ENCODE measurements around the gene SEH1L. TPM values are rescaled to one million over a fixed set of nuclear protein-coding genes. Genes with fewer than 3 reads are reported as not detected.
"Not testable (repeated sequence)": the region's sequence is repeated elsewhere in the genome, so short reads cannot be mapped to it uniquely, and the experiment has no call there.

Gene SEH1L
- total RNA-seq, 1 donor from 2014 or later, result 53.1 TPM

DNA sequence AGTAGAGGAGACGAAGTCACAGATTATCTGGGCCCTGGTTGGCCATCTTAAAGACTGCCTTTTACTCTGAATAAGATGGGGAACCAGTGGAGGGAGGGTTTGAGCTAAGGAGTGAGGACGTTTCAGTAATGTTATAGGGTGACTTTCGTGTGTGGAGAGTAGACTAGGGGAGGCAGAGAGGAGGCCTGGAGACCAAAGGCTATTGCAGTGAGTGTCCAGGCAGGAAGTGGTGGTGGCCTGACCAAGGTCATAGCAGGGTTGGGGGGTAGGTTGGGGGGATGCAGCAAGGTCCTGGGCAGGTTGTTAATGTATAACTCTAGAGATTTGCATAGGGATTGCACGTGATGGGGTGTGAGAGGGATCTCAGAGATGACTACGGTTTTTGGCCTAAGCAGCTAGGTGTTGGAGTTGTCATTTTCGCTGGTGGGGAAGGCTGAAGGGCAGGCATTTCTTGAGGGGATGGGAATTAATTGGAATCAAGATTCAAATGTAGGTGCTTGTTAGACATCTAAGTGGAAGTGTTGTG lies 48.2 kb downstream of the SEH1L start:
- no peak for DNase-seq (ENCODE audit: low spot score)

DNA sequence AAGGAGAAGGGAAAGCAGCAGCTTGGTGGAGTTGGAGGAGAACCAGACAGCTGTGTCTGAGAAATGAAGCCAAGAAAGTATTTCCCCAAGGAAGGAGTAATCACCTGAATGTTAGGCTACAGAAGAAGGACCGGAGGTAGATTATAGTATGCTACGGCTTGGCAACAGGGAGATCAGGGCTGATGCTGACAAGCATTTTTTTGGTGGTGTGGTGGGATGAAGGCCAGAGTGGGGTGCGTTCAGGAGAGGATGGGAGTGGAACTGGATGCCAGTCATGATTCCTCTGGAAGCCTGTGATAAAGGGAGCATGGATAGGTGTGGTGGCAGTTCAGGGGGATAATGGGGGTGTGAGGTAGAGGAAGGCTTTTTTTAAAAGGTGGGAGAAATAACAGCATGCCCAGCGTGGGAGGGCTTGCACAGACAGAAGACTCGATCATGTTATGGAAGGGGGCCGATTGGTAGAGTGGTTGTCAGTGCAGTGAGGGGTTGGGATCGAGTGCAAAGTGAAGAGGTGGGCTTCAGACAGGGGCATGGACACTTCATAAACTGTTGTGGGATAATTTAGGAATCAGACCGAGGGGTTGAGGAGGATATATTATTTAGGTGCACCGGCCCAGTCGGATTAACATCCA lies 49.0 kb downstream of the SEH1L start:
- DNase-seq (ENCODE audit: low spot score), result no peak

DNA sequence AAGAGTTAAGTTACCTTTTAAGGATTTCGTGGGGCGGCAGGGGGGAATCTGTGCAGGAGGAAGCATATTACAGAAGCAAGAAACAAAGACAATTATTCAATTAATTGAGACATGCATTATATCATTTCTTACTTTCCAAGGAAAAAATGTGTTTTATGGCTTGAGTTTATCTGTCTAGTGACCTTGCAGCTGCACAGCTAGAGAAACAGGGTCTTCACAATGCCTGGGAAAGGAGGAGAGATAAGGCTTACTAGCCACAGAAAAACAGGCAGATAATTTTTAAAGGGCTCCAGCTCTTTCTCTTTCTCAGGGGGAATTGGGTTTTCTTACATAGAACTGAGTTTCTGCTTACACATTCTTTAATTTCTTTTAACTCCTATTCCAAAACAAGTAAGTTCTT lies 49.5 kb downstream of the SEH1L start:
- not testable (repeated sequence) for DNase-seq (ENCODE audit: low spot score)

DNA sequence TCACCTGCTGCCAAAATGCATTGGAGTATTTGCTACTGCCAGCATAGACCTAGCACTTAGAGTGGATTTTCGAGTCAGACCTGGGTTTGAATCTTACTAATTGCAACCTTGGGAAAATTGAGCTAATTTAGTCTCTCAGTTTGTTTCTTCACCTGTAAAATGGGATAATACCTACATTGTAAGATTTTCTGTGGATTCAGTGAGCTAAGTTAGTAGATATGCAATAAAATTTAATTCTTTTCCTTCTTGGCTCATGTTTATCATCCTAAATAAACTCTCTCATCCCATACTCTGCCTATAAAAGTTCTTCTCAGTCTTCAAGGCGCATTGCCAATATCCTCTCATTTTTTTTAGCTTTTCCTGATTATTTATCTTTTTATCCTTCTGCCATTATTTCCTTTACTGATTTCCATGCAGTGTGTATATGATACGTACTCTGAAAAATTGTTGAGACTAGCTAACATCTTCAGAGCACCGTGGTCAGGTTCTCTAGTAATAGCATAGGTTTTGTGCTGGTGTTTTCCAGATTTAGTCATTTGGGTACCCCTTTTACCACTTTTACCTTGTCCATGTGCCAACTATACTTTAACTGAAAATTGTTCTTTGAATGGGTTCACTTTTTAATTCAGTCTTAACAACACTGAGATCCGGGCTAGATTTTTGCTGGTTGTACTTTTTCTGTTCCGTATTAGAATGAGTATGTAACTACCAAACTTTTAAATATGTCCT lies 50.7 kb downstream of the SEH1L start:
- DNase-seq (ENCODE audit: low spot score), result no peak

DNA sequence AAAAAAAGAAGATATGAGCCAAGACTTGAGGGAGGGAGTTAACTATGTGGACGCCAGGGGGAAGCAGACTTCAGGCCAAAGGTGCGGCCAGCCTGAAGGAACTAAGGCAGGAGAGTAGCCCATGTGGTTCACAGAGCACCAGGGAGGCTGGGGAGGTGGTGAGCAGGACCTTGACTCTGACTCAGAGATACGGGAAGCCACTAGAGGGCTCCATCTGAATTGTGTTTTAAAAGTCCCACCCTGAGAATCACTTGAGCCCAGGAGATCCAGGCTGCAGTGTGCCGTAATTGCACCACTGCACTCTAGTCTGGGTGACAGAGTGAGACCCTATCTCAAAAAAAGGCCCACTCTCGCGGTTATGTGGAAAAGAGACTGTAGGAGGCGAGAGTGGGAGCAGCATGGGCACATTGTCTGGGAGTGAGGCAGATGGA lies 55.7 kb downstream of the SEH1L start:
- no peak for DNase-seq (ENCODE audit: low spot score)

DNA sequence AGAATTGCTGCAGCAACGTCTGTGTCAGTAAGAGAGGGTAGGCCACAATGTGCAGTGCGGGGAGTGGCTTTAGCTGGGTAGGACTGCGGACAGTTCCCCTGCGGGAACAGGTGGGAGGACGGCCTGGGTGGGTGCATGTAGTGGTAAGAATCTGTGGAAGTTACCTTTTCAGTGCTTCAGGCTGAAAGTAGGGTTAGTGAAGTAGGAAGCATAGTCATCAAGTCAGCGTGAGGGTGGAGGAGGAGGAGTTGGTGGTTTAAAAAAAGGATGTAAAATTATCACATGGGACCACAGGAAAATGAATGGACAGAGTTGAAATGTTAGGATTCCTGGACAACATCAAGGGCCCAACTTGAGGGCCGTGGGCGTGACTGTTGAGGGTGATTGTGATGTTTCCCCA lies 56.6 kb downstream of the SEH1L start:
- DNase-seq (ENCODE audit: low spot score), result no peak

DNA sequence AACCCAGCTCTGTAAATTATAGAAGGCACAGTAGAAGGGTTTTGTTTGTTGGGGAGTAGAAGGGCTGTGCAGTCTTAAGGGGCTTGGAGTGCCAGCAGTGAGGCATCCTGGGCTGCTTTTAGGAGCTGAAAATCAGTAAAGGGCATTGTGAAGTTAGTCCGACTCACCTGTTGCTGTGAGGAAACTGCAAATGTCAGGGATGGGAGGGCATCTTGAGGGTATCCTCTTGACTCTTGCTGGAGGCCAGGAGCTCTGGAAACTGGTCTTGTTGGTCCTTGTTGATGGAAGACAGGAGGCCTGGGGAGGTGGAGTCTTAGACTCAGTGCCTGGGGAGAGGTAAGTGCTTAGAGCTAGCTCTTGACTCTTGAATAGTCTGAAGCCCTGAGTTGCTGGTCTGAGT lies 57.5 kb downstream of the SEH1L start:
- no peak for DNase-seq (ENCODE audit: low spot score)

DNA sequence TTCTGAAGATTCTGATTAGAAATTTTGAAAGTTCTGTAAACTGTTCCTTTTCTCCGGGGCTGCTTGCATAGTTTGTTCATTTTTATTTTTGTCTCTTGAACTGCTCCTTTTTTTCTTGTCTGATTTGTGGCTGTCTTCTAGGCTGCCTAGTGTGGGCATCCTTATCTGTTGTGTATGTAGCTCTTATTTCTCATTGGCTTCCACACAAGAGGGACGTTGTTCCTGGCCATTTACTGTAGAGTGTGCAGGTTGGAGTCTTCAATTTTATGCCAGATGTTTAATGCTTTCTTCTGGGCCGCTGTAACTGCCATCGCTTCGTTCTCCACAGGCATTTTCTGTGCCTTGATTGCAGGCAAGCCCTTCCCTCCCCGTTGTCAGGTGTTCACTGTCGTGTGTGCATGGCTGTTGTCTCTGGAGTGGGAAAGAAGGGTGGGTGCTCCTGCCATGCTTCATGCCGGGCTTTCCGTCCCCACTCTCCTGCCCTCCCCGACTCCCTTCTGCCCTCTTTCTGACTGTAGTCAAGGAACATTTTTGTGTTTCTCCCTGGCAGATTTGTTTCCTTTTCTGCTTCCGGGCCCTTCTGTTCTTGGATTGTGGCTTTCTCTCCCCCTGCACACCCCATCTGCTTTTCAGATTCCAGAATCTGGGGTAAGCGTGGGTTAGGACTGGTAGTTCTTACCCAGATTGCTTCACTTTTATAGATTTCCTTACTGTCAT lies 58.9 kb downstream of the SEH1L start:
- no peak for DNase-seq (ENCODE audit: low spot score)

DNA sequence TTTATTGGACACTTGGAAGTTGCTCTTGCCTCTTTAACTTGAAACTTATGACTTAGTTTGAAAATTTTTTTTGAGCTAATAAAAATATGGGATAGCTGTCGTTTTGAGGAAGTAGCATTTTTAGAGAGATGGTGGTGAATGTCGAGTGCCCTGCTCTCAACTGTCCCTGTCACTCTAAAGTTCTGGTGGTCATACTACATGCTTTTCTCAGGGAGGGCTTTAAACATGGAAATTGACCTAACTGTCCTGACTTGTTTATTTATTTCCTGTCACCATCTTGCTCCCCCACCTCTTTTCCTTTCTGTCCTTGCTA lies 59.4 kb downstream of the SEH1L start:
- no peak for DNase-seq (ENCODE audit: low spot score)

DNA sequence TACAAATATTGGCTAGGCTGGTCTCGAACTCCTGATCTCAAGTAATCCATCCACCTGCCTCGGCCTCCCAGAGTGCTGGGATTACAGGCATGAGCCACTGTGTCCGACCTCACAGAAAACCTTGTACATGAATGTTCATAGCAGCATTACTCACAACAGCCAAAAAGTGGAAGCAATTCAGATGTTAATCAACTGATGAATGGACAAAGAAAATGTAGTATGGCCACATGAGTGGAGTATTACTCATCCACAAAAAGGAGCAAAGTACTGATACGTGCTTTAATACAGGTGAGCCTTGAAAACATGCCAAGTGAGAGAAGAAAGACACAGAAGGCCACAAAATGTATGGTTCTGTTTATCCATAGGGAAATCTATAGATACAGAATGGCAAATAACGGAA lies 63.9 kb downstream of the SEH1L start:
- no peak for DNase-seq (ENCODE audit: low spot score)

DNA sequence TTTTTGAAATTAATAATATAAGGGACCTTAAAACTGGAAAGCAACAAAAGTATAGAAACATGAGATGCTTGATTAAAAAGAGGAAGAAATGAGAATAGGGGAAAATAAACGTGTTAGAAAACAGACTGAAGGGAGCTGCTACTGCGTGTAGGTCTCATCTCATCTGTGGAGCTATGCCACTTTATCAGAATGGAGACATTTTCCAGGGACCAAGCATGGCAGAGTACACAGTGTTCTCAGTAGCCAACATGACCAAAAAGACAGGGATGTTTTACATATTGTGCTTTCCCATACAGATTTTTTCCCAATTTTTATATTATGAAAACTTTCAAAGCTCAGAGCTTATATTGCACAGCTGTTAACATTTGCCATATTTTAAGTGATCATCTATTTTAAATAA lies 66.4 kb downstream of the SEH1L start:
- no peak for DNase-seq (ENCODE audit: low spot score)

DNA sequence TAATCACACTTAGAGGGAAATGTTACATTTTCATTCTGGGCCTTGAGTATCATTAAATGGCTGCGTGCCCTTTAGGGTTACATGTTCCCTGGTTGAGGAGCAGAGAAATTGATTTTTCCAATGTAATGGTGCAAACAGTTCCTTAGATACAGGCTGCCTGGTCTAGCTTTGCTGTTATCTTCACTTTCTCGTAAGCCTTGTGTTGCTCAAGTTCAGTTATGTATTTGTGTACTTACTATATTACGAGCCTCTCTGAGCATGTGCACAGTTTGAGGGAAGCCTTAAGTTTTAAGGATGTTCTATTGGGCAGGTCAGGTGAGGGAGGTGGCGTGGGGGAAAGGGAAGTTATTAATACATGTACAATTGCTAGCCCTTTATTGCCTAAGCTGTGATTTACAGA lies 67.0 kb downstream of the SEH1L start:
- no peak for DNase-seq (ENCODE audit: low spot score)

DNA sequence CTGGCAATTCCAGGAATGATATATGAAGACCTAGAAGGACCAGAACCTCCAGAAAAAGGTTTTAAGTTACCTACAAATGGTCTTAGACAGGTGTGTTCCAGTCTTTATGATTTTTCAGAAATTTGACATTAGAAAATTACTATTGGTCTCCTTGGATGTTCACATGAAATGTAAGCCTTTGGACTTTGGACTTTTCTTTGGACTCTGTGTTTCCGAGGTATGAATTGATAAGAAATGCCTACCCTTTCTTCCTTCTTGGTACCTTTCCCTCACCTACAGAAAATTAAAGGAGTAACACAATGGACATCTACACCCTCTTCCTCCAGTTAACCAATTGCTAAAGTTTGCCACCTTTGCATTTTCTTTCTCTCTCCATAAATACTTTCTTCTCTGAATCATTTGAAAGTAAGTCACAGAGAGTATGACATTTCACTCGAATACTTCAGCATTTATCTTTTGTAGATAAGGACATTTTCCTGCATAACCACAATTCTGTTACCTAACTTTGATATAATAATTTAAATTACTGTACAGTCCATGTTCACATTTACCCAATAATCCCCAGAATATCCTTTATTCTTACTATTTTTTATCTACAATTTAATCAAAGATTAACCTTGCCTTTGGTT lies 69.5 kb downstream of the SEH1L start:
- no peak for DNase-seq (ENCODE audit: low spot score)

DNA sequence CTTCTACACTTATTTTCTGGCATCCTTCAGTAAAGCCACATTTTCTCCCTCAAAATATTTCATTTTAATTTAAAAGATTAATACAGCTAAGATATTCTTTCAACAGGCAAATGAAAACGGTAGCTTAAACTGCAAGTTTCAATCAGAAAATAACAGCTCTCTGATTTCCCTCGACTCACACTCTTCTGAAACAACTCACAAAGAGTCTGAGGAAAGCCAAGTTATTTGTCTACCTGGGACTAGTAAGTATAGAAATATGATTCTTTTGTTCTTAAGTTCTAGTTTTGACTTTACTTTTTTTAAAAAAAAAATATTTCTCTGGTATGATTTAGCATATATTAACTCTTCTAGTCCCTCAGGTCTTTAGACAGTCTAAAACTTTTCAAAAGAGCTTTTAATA lies 70.6 kb downstream of the SEH1L start:
- DNase-seq (ENCODE audit: low spot score), result no peak

DNA sequence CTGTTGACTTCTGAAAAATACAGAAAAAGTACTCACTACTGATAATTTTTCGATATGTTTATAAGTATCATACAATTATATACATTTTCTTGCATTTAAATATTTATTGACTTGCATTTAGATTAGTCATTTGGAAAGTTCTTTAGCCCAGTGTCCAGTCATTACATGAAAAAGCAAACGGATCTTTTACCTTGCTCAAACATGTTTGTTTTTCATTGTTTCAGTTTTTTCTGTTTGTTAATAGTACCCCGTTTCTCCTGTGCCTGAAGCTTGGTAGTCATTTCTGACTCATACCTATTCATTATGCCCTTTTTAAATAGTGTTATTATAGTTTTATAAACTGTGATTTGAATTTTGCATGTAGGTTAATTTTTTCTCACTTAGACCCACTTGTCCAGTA lies 71.5 kb downstream of the SEH1L start:
- DNase-seq (ENCODE audit: low spot score), result no peak

DNA sequence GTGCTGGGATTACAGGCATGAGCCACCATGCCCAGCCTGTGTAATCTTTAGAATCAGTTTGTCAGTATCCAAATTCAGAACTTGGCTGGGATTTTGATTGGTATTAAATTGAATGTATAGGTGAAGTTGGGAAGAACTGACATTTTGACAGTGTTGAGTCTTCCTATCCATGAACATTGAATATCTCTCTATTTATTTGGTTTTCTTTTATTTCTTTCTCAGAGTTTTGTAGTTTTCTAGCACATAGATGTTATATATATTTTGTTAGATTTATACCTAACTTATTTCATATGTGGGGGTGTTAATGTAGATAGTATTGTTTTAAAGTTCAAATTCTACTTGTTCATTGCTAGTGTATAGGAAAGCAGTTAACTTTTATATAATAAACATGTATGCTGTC lies 74.8 kb downstream of the SEH1L start:
- no peak for DNase-seq (ENCODE audit: low spot score)

DNA sequence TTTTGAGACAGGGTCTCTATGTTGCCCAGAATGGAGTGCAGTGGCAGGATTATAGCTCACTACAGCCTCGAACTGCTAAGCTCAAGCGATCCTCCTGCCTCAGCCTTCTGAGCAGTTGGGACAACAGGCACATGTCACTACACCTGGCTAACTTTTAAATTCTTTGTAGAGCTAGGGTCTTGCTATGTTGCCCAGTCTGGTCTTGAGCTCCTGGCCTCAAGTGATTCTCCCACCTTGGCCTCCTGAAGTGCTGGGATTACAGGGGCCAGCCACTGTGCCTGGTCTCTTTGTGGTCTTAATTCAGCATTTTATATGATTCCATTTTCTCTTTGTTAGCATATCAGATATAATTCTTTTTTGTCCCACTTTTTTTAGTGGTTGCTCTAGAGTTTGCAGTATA lies 77.4 kb downstream of the SEH1L start:
- no peak for DNase-seq (ENCODE audit: low spot score)

DNA sequence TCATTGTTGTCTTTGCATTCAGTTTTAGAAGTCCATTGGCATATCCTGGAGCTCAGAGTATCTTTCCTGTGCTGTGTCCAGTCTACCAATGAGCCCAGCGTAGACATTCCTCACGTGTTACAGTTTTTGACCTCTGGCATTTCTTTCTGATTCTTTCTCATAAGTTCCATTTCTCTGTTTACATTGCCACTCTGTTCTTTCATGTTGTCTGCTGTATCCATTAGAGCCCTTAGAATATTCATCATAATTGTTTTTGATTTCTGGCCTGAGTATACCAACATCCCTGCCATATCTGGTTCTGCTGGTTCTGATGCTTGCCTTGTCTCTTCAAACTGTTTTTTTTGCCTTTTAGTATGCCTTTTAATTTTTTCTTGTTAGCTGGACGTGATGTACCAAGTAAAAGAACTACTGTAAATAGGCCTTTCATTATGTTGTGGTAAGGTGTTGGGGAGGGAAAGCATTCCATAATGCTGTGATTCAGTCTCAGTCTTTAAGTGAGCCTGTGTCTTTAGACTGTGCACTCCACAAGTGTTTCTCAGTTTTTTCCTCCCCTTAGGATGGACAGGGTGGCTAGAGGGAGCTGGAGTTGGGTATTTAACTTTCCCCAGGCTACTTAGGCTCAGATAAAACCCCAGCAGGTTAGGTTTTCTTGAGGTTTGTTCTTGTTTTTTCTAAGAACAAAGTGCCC lies 78.9 kb downstream of the SEH1L start:
- DNase-seq (ENCODE audit: low spot score), result no peak

DNA sequence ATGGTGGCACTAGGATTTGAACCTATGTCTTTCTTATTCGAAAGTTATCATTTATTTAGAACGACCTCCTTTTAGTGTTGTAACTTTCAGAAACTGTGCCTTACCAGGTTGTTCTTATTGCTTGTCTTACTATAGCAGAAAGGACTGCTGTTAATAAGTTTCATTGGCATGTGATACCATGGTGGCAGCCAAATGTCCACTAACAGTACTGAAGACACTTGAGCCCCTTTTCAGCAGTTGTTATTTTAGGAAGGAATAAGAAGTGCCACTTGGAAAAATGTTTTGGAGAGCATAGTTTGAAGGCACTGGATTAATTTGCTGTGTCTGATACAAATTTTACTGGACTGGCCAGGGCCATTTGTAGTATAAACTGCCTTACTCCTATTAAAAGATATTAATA lies 81.1 kb downstream of the SEH1L start:
- DNase-seq (ENCODE audit: low spot score), result no peak

DNA sequence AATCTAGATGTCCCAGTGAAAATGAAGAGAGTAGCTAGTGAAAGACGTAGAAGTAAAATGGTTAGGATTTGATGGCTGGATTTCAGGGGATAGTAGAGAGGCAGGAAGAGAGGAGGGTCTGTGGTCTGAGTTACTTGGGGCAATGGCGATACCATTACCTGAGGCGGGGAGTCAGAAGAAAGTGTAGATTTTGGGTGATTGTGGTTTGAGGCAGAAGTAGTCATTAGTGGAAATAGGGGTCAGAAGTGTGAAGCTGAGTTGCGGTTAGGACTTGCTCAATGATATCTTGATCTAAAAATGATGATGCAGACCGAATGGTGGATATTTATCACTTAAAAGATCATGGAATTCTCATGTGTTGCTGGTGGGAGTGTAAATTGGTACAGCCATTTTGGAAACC lies 84.4 kb downstream of the SEH1L start:
- no peak for DNase-seq (ENCODE audit: low spot score)

DNA sequence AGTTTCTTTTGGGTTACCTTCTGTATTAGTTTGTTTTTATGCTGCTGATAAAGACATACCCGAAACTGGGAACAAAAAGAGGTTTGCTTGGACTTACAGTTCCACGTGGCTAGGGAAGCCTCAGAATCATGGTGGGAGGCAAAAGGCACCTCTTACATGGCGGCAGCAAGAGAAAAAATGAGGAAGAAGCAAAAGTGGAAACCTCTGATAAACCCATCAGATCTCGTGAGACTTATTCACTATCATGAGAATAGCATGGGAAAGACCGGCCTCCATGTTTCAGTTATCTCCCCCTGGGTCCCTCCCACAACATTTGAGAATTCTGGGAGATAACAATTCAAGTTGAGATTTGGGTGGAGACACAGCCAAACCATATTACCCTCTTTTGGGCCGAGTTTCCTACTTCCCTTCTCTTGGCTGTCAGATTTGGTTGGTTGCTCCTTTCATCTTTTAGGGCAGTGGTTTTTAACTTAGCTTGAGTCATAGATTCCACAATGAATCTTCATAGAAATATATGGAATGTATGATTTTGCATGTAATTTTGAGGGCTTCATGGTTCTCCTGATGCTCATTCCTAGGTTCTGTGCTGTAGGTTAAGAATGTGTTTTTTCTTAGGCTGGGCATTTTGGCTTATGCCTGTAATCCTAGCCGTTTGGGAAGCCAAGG lies 87.6 kb downstream of the SEH1L start:
- no peak for DNase-seq (ENCODE audit: low spot score)
